ENCODE measurements around the gene CTDP1. TPM values are rescaled to one million over a fixed set of nuclear protein-coding genes. Genes with fewer than 3 reads are reported as not detected.
"Not testable (repeated sequence)": the region's sequence is repeated elsewhere in the genome, so short reads cannot be mapped to it uniquely, and the experiment has no call there.

CTDP1 gene
- total RNA-seq, 2 donors from 2014 or later = 9.7 to 11.7 TPM

DNA sequence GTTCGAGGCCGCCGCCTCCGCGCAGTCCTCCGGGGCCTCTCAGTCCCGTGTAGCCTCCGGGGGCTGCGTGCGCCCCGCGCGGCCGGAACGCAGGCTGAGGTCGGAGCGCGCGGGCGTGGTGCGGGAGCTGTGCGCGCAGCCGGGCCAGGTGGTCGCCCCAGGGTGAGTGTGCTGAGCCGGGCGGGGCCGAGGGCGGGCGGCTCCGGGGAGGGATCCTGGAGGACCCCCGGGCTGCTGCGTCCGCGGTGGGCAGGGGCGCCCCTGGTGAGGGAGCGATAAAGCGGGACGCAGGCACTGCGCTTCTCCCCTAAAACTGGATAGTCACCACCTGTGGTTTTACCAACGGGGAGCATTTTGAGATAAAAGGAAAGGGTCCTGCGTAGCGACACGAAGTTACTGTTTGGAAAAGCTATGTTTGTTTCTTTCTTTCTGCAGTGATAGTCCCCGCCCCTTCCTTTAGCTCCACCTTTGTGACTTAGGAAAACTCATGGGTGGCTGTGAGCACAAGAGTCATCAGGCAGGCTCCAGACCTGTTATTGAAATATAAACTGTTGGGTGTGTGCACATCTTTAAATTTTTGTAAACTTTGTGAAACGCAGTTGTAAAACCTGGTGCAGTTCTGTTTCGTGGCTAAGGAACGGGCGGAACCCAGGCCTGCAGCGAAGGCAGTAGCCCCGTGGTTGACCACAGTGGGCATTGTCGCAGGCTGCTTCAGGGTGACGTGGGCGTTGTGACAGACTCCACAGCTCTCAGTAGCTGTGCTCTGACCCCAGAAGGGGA, 687 bp downstream of the CTDP1 start:
- ATAC-seq (no peak), DNase-seq (peak; percentile 46)
- intact Hi-C loops (cut with DNase I) = no loop called here

GRCh38 chr18:79680891-79681339, 1.3 kb downstream of the CTDP1 start:
- ATAC-seq = no peak
- DNase-seq = no peak
- intact Hi-C loops (cut with DNase I) = no loop called here

- no peak for DNase-seq
- ATAC-seq = no peak
- intact Hi-C loops (cut with DNase I) = no loop called here
Observed at GRCh38 chr18:79681484-79682387, 2.1 kb downstream of the CTDP1 start.

- intact Hi-C loops (cut with DNase I) = no loop called here
- no peak for ATAC-seq
- DNase-seq = no peak
Observed at GRCh38 chr18:79682481-79682880, 2.9 kb downstream of the CTDP1 start.

GRCh38 chr18:79682894-79683625, 3.5 kb downstream of the CTDP1 start:
- DNase-seq (no peak), ATAC-seq (no peak)
- intact Hi-C loops (cut with DNase I) = no loop called here

GRCh38 chr18:79683626-79684282, 4.2 kb downstream of the CTDP1 start:
- intact Hi-C loops (cut with DNase I) = no loop called here
- no peak for ATAC-seq
- DNase-seq = no peak

DNA sequence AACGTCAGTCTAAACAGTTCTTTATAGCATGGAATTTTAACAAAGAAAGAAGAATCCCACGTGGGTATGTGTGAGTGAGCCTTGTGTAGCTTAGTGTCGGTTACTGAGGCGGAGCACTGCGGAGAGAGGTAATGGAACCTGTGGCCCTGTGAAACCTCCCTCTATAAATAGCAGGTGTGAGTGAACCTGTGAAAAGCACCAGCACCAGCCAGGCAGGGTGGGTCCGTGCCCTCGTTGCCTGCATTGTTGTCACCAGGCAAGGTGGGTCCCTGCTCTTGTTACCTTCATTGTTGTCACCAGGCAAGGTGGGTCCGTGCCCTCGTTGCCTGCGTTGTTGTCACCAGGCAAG, 4.7 kb downstream of the CTDP1 start:
- ATAC-seq (no peak), DNase-seq (no peak)
- intact Hi-C loops (cut with DNase I) = no loop called here

- peak in 1 of 2 donors; percentile 74 for ATAC-seq
- intact Hi-C loops (cut with DNase I) = no loop called here
Observed at GRCh38 chr18:79684787-79685186, 5.2 kb downstream of the CTDP1 start.

GRCh38 chr18:79685281-79685680, 5.7 kb downstream of the CTDP1 start:
- intact Hi-C loops (cut with DNase I) = no loop called here
- ATAC-seq (no peak), DNase-seq (no peak)

More at GRCh38 chr18:79684787-79685186, 5.2 kb downstream of the CTDP1 start:
- no peak for DNase-seq

DNA sequence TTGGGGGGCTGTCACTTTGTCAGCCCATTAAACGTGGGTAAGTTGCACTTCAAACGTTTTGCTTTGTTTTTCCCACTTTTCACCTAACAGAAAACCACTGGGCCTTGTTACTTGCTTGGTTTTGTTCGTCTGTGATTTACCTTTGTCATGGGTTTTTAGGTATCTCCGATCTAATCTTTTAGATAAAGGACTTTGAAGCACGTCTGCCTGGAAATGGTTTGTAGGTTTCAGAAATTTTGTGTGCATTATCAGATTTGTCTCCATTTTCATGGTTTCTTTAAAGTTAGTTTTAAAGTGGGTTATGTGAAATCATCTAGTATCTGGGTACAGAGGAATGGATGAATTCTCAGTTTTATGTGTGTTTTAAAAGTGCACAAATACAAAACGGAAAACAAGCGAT, 6.4 kb downstream of the CTDP1 start:
- intact Hi-C loops (cut with DNase I) = no loop called here
- ATAC-seq (no peak), DNase-seq (no peak)

DNA sequence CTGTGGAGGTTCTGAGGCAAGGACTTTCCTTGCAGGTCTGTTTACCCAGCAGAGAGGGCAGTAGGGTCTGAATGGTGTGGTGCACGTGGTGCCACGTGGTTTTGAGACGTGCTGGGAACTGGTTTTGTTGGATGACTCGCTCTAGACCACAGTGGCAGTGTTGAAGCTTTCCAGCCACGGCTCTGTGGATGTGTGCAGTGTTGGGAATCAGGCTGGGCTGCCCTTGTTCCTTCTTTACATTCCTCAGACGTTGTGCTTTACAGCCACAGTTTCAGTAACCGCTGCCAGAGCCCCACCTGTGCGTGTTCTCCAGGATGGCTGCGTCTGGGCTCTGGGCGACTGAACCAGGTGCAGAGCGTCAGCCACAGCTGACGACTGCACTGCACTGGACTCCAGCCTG, 8.2 kb downstream of the CTDP1 start:
- no peak for ATAC-seq
- DNase-seq = no peak
- intact Hi-C loops (cut with DNase I) = no loop called here

DNA sequence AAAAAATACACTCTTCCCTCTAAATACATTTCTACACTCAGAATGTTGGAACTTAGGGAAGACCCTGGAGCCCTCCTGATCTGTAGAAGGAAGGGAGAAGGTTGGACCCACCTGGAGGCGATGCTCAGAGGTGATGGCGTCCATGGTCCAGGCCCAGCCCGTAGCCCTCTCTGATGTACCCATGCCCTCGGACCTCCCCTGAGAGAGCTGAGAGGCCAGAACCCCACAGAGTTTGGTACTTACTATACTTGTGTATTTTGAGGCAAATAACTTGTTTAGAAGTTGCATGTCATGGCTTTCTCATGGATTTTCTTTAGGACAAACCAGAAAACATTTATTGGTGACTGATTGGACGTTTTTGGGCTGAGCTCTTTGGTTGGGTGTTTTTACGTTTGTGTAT, 10.5 kb downstream of the CTDP1 start:
- intact Hi-C loops (cut with DNase I) = no loop called here
- DNase-seq (no peak), ATAC-seq (no peak)

DNA sequence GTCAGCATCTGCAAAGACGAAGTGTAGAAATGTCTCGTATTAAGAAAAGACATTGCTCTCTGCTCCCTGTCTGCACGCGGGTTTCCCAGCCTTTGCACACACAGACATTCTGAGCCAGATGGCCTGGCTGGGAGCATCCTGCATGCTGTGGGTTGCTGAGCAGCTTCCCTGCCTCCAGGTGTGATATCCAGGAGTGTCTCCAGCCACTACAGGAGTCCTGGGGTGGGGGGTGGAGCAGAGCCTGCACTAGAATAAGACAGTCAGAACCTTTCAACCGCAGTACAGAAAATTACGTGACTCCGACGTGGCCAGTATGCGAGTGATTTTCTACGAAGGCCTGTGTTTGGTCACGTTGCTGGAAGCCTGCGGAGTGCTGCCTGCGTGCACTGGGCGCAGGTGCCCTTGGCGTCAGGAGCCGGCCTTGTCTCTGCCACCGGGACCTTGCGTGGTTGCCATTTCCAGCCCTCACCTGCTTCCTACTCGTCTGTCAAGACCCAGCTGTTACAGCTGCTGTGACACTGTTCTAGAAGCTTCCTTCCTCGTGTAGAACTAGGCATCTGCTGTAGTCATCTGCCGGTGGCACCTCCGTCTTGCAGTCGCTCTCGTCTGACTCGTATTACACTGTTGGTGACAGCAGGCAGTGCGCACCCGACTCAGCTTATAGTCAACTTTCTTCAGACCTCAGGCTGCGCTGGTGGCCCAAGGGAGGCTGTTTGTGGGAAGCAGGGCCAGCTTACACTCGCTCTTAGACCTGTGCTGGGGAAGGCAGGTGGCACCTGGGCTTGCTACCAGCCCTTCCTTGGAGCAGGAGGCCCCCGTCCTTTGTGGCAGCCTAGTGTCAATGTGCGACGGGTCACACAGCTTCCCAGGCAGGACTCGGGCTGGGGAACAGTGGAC, 11.2 kb downstream of the CTDP1 start:
- intact Hi-C loops (cut with DNase I) = no loop called here
- no peak for DNase-seq
- ATAC-seq = no peak

- ATAC-seq (no peak), DNase-seq (no peak)
- intact Hi-C loops (cut with DNase I) = no loop called here
Observed at GRCh38 chr18:79692056-79692455, 12.5 kb downstream of the CTDP1 start.

DNA sequence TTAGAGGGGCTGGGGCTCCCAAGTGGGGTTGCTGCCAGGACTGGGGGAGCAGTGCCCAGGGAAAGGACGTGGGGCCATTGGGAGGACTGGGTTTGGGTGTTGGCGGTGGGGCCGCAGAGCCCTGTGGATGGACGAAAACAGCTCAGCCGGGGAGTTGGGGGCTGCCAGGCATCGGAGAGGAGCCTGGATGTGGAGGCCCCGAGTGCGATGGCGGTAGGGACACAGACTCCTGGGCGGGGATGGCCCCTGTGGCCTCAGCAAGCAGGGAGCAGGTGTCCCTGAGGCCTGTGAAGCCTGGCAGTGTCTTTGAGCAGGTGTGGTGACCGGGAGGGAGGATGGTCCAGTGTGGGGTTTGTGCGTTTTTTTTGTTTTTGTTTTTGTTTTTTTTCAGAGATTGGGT, 13.3 kb downstream of the CTDP1 start:
- DNase-seq = no peak
- no peak for ATAC-seq
- intact Hi-C loops (cut with DNase I) = no loop called here

DNA sequence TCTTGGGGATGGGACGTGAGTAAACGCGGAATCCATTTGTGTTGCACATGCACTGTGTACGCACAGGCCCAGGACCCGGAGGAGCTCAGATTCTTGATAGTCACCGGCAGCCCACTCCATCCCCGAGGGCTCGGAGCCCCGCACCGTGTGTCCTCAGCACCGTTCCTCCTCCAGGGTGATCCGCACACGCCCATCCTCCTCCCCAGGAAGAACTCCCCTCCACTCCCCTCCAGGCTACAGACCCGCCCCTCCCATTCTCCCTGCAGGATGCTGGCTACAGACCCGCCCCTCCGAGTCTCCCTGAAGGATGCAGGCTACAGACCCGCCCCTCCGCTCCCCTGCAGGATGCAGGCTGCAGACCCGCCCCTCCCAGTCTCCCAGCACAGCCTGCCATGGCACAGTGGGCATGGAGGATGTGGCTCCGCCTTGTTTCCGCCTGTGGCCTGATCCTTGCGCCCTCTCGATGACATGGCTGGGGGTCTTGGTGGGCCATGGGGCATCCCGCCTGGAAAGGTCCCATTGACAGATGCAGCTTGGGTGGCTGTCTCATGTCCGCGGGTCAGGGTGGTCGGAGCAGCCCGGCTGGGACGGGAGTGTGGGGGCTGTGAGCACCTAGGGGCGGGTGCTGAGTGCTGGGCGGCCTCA, 14.1 kb downstream of the CTDP1 start:
- ATAC-seq = peak; percentile 21 to 66
- intact Hi-C loops (cut with DNase I) = no loop called here
- DNase-seq = peak; percentile 54

DNA sequence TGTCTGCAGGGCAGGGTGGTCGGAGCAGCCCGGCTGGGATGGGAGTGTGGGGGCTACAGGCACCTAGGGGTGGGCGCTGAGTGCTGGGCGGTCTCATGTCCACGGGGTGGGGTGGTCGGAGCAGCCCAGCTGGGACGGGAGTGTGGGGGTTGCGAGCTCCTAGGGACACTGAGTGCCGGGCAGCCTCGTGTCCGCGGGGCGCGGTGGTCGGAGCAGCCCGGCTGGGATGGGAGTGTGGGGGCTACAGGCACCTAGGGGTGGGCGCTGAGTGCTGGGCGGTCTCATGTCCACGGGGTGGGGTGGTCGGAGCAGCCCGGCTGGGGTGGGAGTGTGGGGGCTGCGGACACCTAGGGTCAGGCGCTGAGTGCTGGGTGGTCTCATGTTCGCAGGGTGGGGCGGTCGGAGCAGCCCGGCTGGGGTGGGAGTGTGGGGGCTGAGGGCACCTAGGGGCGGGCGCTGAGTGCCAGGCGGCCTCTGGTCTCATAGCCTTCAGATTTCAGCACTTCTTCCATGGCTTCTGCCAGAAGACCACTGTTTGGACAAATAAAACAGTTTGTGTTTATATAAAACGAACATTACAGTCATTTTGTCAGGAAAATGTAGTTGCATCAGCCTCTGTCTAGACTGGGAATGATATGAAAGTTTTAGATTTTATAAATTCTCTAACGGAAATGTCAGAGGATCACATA, 14.7 kb downstream of the CTDP1 start:
- DNase-seq; intact Hi-C loops (cut with DNase I); ATAC-seq: not testable (repeated sequence)

Data from left cardiac atrium (tissue), 4 donors.